Neural cell (in vitro differentiated cells): ENCODE data around the gene PRSS35. TPM values are rescaled to one million over a fixed set of nuclear protein-coding genes. Genes with fewer than 3 reads are reported as not detected.

Experiments
- H2AFZ ChIP-seq: fragments of 200-600, 300-800 bp; sonication (generic), shearing (Covaris generic); 2 replicates; pipeline ENCODE4 v1.6.0; 2014; ENCODE audit warnings: low read depth, mild to moderate bottlenecking, antibody characterized with exemption, low read length, moderate library complexity
- H3F3A ChIP-seq: fragments of 200-600 bp; shearing (Covaris generic); 2 replicates; pipeline ENCODE4 v1.6.1; 2016; ENCODE audit warnings: mild to moderate bottlenecking, moderate library complexity, mixed read lengths, antibody characterized with exemption, low read length; ENCODE audit not compliant: insufficient read depth, poor library complexity, severe bottlenecking
- H3K27ac ChIP-seq: fragments of 200-600, 300-800 bp; sonication (generic), shearing (Covaris generic); 2 replicates; pipeline ENCODE4 v1.5.1; 2014; ENCODE audit warnings: mild to moderate bottlenecking, low read length, moderate library complexity
- H3K27me3 ChIP-seq: fragments of 300-800, 200-600 bp; sonication (generic), shearing (Covaris generic); 2 replicates; pipeline ENCODE4 v1.6.0; 2014; ENCODE audit warnings: mild to moderate bottlenecking, low read depth, low read length, moderate library complexity; ENCODE audit not compliant: insufficient read depth
- H3K36me3 ChIP-seq: fragments of 300-800, 200-600 bp; sonication (generic), shearing (Covaris generic); 2 replicates; pipeline ENCODE4 v1.5.1; 2014; ENCODE audit warnings: mild to moderate bottlenecking, antibody characterized with exemption, low read length, moderate library complexity; ENCODE audit not compliant: insufficient read depth
- H3K4me2 ChIP-seq: fragments of 300-800, 200-600 bp; sonication (generic), shearing (Covaris generic); 2 replicates; pipeline ENCODE4 v1.6.0; 2014; ENCODE audit warnings: mild to moderate bottlenecking, low read length
- H3K4me3 ChIP-seq: fragments of 300-800, 200-600 bp; sonication (generic), shearing (Covaris generic); 2 replicates; pipeline ENCODE4 v1.5.1; 2014; ENCODE audit warnings: mild to moderate bottlenecking, low read length, moderate library complexity
- H3K79me2 ChIP-seq: fragments of 200-600 bp; shearing (Covaris generic); replicated peaks from 2 replicates; pipeline ENCODE4 v1.6.0; 2014; ENCODE audit warnings: mild to moderate bottlenecking, low read length, moderate library complexity; ENCODE audit not compliant: insufficient read depth
- H3K9ac ChIP-seq: fragments of 300-800, 200-600 bp; sonication (generic), shearing (Covaris generic); 2 replicates; pipeline ENCODE4 v1.6.1; 2016; ENCODE audit warnings: mild to moderate bottlenecking, low read length, mixed read lengths
- H3K9me2 ChIP-seq: fragments of 200-600 bp; shearing (Covaris generic); 2 replicates; pipeline ENCODE4 v1.6.1; 2016; ENCODE audit warnings: mild to moderate bottlenecking, low read length, mixed read lengths; ENCODE audit not compliant: insufficient read depth
- H3K9me3 ChIP-seq: fragments of 200-600, 300-800 bp; sonication (generic), shearing (Covaris generic); 2 replicates; pipeline ENCODE4 v1.6.1; 2016; ENCODE audit warnings: mild to moderate bottlenecking, mixed run types, low read length, moderate library complexity, mixed read lengths
- H4K20me1 ChIP-seq: fragments of 200-600 bp; shearing (Covaris generic); 2 replicates; pipeline ENCODE4 v1.6.1; 2016; ENCODE audit warnings: mild to moderate bottlenecking, mixed run types; ENCODE audit not compliant: insufficient read depth
- CTCF ChIP-seq: fragments of 450-650 bp; IDR thresholded peaks from 2 replicates; pipeline ENCODE4 v1.5.1; 2014; ENCODE audit warnings: antibody characterized with exemption, mild to moderate bottlenecking, moderate library complexity; ENCODE audit not compliant: poor library complexity, severe bottlenecking
- EP300 ChIP-seq: fragments of 450-650 bp; conservative IDR thresholded peaks from 2 replicates; pipeline ENCODE4 v1.6.1; 2014; ENCODE audit warnings: antibody characterized with exemption, mild to moderate bottlenecking, moderate library complexity; ENCODE audit not compliant: poor library complexity, severe bottlenecking
- EZH2 ChIP-seq: fragments of 200-600, 300-800 bp; shearing (Covaris generic), sonication (generic); IDR thresholded peaks from 2 replicates; pipeline ENCODE4 v1.6.1; 2014; ENCODE audit warnings: antibody characterized with exemption, low read length, borderline replicate concordance, mild to moderate bottlenecking; ENCODE audit not compliant: insufficient read depth, poor library complexity, severe bottlenecking
- MXI1 ChIP-seq: fragments of 450-650 bp; conservative IDR thresholded peaks from 2 replicates; pipeline ENCODE4 v1.6.1; 2014; ENCODE audit warnings: antibody characterized with exemption, mild to moderate bottlenecking; ENCODE audit not compliant: poor library complexity, severe bottlenecking
- POLR2AphosphoS5 ChIP-seq: IDR thresholded peaks from 2 replicates; pipeline ENCODE4 v1.6.1; 2012
- RAD21 ChIP-seq: fragments of 450-650 bp; conservative IDR thresholded peaks from 2 replicates; pipeline ENCODE4 v1.6.1; 2014; ENCODE audit warnings: antibody characterized with exemption, mild to moderate bottlenecking, moderate library complexity
- SMC3 ChIP-seq: fragments of 450-650 bp; conservative IDR thresholded peaks from 2 replicates; pipeline ENCODE4 v1.6.1; 2014; ENCODE audit warnings: antibody characterized with exemption, mild to moderate bottlenecking, moderate library complexity; ENCODE audit not compliant: poor library complexity
- TAF1 ChIP-seq: IDR thresholded peaks from 2 replicates; pipeline ENCODE4 v1.6.1; 2012; ENCODE audit warnings: low read depth
- polyA plus RNA-seq: library from polyadenylated mRNA; depleted of rRNA; stranded (reverse); fragments of >200 nt; gene quantifications from 2 replicates; pipeline ENCODE4 v1.2.3, GENCODE V29; 2014
- TF ChIP-seq, protein P1 (sequence below): IDR thresholded peaks from 2 replicates; pipeline ENCODE4 v1.6.1; 2012; ENCODE audit warnings: borderline replicate concordance

Gene PRSS35
- polyA plus RNA-seq, 1 donor from 2014 or later, result 0.32 TPM

DNA sequence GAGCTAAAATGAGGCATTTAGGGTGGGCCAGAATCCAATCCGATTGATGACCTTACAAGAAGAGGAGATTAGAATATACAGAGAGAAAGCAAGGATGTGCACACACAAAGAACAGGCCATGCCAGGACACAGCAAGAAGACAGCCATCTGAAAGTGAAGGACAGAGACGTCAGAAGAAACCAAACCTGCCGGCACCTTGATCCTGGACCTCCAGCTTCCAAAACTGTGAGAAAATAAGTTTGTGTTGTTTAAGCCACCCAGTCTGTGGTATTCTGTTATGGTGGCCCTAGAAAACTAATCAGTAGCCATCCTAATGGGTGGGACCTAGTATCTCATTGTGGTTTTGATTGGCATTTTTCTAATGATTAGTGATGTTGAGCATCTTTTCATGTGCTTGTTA is 41.7 kb upstream of the PRSS35 start:
- Histone ChIP-seq H3K9ac (no peak overlapping the region), H4K20me1 (no peaks in the 10 kb centered on the region), H3K9me3 (no peaks in the 10 kb centered on the region), H3K27me3 (no peaks in the 10 kb centered on the region), H3K36me3 (no peaks in the 10 kb centered on the region), H3K4me3 (no peak overlapping the region), H3K27ac (no peak overlapping the region), H3K4me2 (no peak overlapping the region), H2AFZ (no peak overlapping the region), H3K9me2 (no peaks in the 10 kb centered on the region), H3F3A (no peaks in the 10 kb centered on the region), H3K79me2 (no peaks in the 10 kb centered on the region)
- no peak for TF ChIP-seq EP300
- no peak for TF ChIP-seq CTCF
- no peak for TF ChIP-seq EZH2
- TF ChIP-seq SMC3, result no peak
- no peak for TF ChIP-seq MXI1
- TF ChIP-seq RAD21, result no peak
- no peak for TF ChIP-seq POLR2AphosphoS5
- TF ChIP-seq, protein P1, sequence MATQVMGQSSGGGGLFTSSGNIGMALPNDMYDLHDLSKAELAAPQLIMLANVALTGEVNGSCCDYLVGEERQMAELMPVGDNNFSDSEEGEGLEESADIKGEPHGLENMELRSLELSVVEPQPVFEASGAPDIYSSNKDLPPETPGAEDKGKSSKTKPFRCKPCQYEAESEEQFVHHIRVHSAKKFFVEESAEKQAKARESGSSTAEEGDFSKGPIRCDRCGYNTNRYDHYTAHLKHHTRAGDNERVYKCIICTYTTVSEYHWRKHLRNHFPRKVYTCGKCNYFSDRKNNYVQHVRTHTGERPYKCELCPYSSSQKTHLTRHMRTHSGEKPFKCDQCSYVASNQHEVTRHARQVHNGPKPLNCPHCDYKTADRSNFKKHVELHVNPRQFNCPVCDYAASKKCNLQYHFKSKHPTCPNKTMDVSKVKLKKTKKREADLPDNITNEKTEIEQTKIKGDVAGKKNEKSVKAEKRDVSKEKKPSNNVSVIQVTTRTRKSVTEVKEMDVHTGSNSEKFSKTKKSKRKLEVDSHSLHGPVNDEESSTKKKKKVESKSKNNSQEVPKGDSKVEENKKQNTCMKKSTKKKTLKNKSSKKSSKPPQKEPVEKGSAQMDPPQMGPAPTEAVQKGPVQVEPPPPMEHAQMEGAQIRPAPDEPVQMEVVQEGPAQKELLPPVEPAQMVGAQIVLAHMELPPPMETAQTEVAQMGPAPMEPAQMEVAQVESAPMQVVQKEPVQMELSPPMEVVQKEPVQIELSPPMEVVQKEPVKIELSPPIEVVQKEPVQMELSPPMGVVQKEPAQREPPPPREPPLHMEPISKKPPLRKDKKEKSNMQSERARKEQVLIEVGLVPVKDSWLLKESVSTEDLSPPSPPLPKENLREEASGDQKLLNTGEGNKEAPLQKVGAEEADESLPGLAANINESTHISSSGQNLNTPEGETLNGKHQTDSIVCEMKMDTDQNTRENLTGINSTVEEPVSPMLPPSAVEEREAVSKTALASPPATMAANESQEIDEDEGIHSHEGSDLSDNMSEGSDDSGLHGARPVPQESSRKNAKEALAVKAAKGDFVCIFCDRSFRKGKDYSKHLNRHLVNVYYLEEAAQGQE, result no peak
- no peak for TF ChIP-seq TAF1

DNA sequence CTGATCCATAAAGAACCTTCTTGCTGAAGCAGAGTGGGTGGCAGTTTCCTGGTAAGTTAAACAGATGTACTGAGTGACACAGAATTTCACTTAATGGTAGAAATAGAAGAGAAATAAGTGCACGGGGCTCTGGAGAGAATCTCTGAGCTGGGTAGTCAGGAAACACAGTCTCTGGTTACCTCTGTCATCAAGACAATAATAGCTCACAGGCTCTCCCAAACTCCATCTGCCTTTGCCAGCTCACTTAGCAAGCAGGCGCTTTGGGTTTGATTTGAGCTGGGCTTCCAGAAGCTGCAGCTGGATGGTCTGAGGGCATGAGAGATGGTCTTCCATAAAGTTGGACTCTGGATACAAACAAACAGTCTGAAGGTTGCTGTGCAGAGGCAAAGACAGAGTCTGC is 39.6 kb upstream of the PRSS35 start:
- Histone ChIP-seq H3K79me2 (no peaks in the 10 kb centered on the region), H3K9me3 (no peaks in the 10 kb centered on the region)
- no peak for TF ChIP-seq EP300
- TF ChIP-seq CTCF, result no peak
- no peak for TF ChIP-seq TAF1
- no peak for TF ChIP-seq POLR2AphosphoS5
- TF ChIP-seq MXI1, result no peak
- TF ChIP-seq EZH2, result no peak
- no peak for TF ChIP-seq RAD21
- TF ChIP-seq, protein P1, result no peak
- no peak for TF ChIP-seq SMC3

More for the DNA sequence above, 39.6 kb upstream of the PRSS35 start:
- no peaks in the 10 kb centered on the region for H3K36me3 ChIP-seq
- no peaks in the 10 kb centered on the region for H3K9me2 ChIP-seq
- H3K4me2 ChIP-seq, result no peak overlapping the region
- H3K4me3 ChIP-seq, result no peak overlapping the region
- no peak overlapping the region for H3K27ac ChIP-seq
- no peaks in the 10 kb centered on the region for H3F3A ChIP-seq
- H3K27me3 ChIP-seq, result no peaks in the 10 kb centered on the region
- no peak overlapping the region for H3K9ac ChIP-seq
- no peak overlapping the region for H2AFZ ChIP-seq
- H4K20me1 ChIP-seq, result no peaks in the 10 kb centered on the region
